HEK293 (cell line): ENCODE results near the gene SLC36A3.

Experiments used
- CTCF ChIA-PET: fragments of 350-600 bp; formaldehyde crosslinking; extraction: SDS; loops from one replicate; lab custom pipeline; 2021; ENCODE audit warnings: antibody characterized with exemption; lab: Yijun Ruan, JAX
- POLR2A ChIA-PET: fragments of 300-600 bp; formaldehyde crosslinking; extraction: SDS; loops from one replicate; lab custom pipeline; 2020; ENCODE audit warnings: antibody characterized with exemption, inconsistent platforms; lab: Yijun Ruan, JAX
- H3K27ac ChIP-seq: fragments of 200-500 bp; sonication (Bioruptor generic); 2 replicates; pipeline ENCODE4 v1.5.1; 2014; ENCODE audit warnings: low read depth, low read length, control low read depth, inconsistent platforms; ENCODE audit errors: extremely low read depth
- H3K36me3 ChIP-seq, 2 experiments: fragments of 200-500 bp in 1 of 2; sonication (Bioruptor generic) in 1 of 2; 1 replicate in 1 of 2; 2 replicates in 1 of 2; pipeline ENCODE4 v1.5.1; 2014 to 2017; ENCODE audit warnings: inconsistent platforms in 2 of 2, low read length in 2 of 2; ENCODE audit not compliant: control insufficient read depth in 2 of 2, insufficient read depth in 1 of 2
- H3K4me1 ChIP-seq: fragments of 200-500 bp; sonication (Bioruptor generic); 2 replicates; pipeline ENCODE4 v1.5.1; 2014; ENCODE audit warnings: mild to moderate bottlenecking, low read length, inconsistent platforms; ENCODE audit not compliant: control insufficient read depth, insufficient read depth
- H3K4me3 ChIP-seq: 2 replicates; pipeline ENCODE4 v1.5.1; 2011; ENCODE audit warnings: low read depth, mild to moderate bottlenecking, control low read depth, low read length, moderate library complexity
- H3K9me3 ChIP-seq: fragments of 200-500 bp; sonication (Bioruptor generic); 2 replicates; pipeline ENCODE4 v1.5.1; 2014; ENCODE audit warnings: low read depth, low read length, inconsistent platforms; ENCODE audit not compliant: control insufficient read depth, insufficient read depth
- ATF2 ChIP-seq: fragments of 450-650 bp; formaldehyde crosslinking; IDR thresholded peaks from 2 replicates; pipeline ENCODE4 v1.5.1; 2016; ENCODE audit warnings: missing biosample characterization, missing genetic modification characterization, low read depth
- BCL11A ChIP-seq: fragments of 450-650 bp; formaldehyde crosslinking; IDR thresholded peaks from 2 replicates; pipeline ENCODE4 v1.5.1; 2016; ENCODE audit warnings: low read depth, missing biosample characterization, missing genetic modification characterization
- GFI1B ChIP-seq: fragments of 450-650 bp; formaldehyde crosslinking; IDR thresholded peaks from 2 replicates; pipeline ENCODE4 v1.5.1; 2016; ENCODE audit warnings: missing biosample characterization, missing genetic modification characterization
- RBAK ChIP-seq: fragments of 450-650 bp; formaldehyde crosslinking; IDR thresholded peaks from 2 replicates; pipeline ENCODE4 v1.5.1; 2016; ENCODE audit warnings: missing biosample characterization, missing genetic modification characterization
- SCRT1 ChIP-seq: fragments of 450-650 bp; formaldehyde crosslinking; IDR thresholded peaks from 2 replicates; pipeline ENCODE4 v1.5.1; 2016; ENCODE audit warnings: missing biosample characterization, missing genetic modification characterization, borderline replicate concordance
- TSHZ1 ChIP-seq: fragments of 450-650 bp; formaldehyde crosslinking; IDR thresholded peaks from 2 replicates; pipeline ENCODE4 v1.5.1; 2016; ENCODE audit warnings: missing biosample characterization, missing genetic modification characterization, borderline replicate concordance
- ZBTB10 ChIP-seq: fragments of 450-650 bp; formaldehyde crosslinking; IDR thresholded peaks from 2 replicates; pipeline ENCODE4 v1.5.1; 2016; ENCODE audit warnings: missing biosample characterization, missing genetic modification characterization
- ZBTB11 ChIP-seq: fragments of 450-650 bp; formaldehyde crosslinking; conservative IDR thresholded peaks from 2 replicates; pipeline ENCODE4 v1.5.1; 2016; ENCODE audit warnings: low read depth, missing biosample characterization, missing genetic modification characterization
- ZBTB20 ChIP-seq: fragments of 450-650 bp; formaldehyde crosslinking; IDR thresholded peaks from 2 replicates; pipeline ENCODE4 v1.5.1; 2016; ENCODE audit warnings: missing biosample characterization, missing genetic modification characterization
- ZNF148 ChIP-seq: fragments of 450-650 bp; formaldehyde crosslinking; IDR thresholded peaks from 2 replicates; pipeline ENCODE4 v1.5.0; 2017; ENCODE audit warnings: missing biosample characterization, missing genetic modification characterization, borderline replicate concordance
- ZNF16 ChIP-seq: fragments of 450-650 bp; formaldehyde crosslinking; IDR thresholded peaks from 2 replicates; pipeline ENCODE4 v1.5.1; 2016; ENCODE audit warnings: low read depth, missing biosample characterization, missing genetic modification characterization
- ZNF174 ChIP-seq: fragments of 450-650 bp; formaldehyde crosslinking; IDR thresholded peaks from 2 replicates; pipeline ENCODE4 v1.5.0; 2017; ENCODE audit warnings: missing biosample characterization, mild to moderate bottlenecking, missing genetic modification characterization
- ZNF184 ChIP-seq: fragments of 450-650 bp; IDR thresholded peaks from 2 replicates; pipeline ENCODE4 v1.5.1; 2018; ENCODE audit warnings: missing biosample characterization, mild to moderate bottlenecking, missing genetic modification characterization
- ZNF398 ChIP-seq: fragments of 450-650 bp; formaldehyde crosslinking; IDR thresholded peaks from 2 replicates; pipeline ENCODE4 v1.5.1; 2017; ENCODE audit warnings: missing biosample characterization, missing genetic modification characterization
- ZNF529 ChIP-seq: fragments of 450-650 bp; formaldehyde crosslinking; IDR thresholded peaks from 2 replicates; pipeline ENCODE4 v1.5.1; 2017; ENCODE audit warnings: missing genetic modification characterization, missing biosample characterization; ENCODE audit not compliant: insufficient replicate concordance
- ZNF596 ChIP-seq: fragments of 450-650 bp; IDR thresholded peaks from 2 replicates; pipeline ENCODE4 v1.5.0; 2018; ENCODE audit warnings: missing biosample characterization, mild to moderate bottlenecking, missing genetic modification characterization, moderate library complexity
- ZNF785 ChIP-seq: fragments of 450-650 bp; formaldehyde crosslinking; IDR thresholded peaks from 2 replicates; pipeline ENCODE4 v1.5.1; 2016; ENCODE audit warnings: missing biosample characterization, missing genetic modification characterization

Gene SLC36A3

GRCh38 chr5:151326266-151326665, 22.7 kb upstream of the SLC36A3 start:
- H3K4me3 ChIP-seq, result no peak overlapping the region
- TF ChIP-seq ZNF184 (tag by site-specific recombination) (no peak), ZNF174 (tag by site-specific recombination) (no peak), SCRT1 (tag by site-specific recombination) (no peak), ZBTB10 (tag by site-specific recombination) (no peak), TSHZ1 (no peak), ZNF16 (tag by site-specific recombination) (no peak), RBAK (tag by site-specific recombination) (no peak), ZNF596 (tag by site-specific recombination) (no peak), ZBTB20 (tag by site-specific recombination) (no peak), ZNF529 (tag by site-specific recombination) (no peak), ZNF148 (tag by site-specific recombination) (no peak), ATF2 (tag by site-specific recombination) (no peak)
- H3K9me3 ChIP-seq, result no peaks in the 10 kb centered on the region
- no peaks in the 10 kb centered on the region for H3K36me3 ChIP-seq
- H3K27ac ChIP-seq, result no peak overlapping the region
- CTCF ChIA-PET, result interaction anchor here (0.6 to 1.1 kb wide), 2 partner anchors 10 to 29 kb away, joined by 3 to 5 read pairs; no protein-coding TSS in a partner anchor
- H3K4me1 ChIP-seq, result no peaks in the 10 kb centered on the region
- POLR2A ChIA-PET, result no interaction called here

GRCh38 chr5:151320481-151320880, 16.9 kb upstream of the SLC36A3 start:
- Histone ChIP-seq H3K36me3 (no peaks in the 10 kb centered on the region), H3K4me1 (no peaks in the 10 kb centered on the region), H3K27ac (no peak overlapping the region), H3K9me3 (no peaks in the 10 kb centered on the region), H3K4me3 (no peak overlapping the region)
- TF ChIP-seq ZNF785, result no peak
- TF ChIP-seq ZNF398 (tag by site-specific recombination), result no peak
- no peak for TF ChIP-seq GFI1B
- TF ChIP-seq BCL11A (tag by site-specific recombination), result no peak
- TF ChIP-seq ZBTB11 (tag by site-specific recombination), result no peak
- TF ChIP-seq SCRT1 (tag by site-specific recombination), result no peak
- ChIA-PET POLR2A (no interaction called here), CTCF (interaction anchor here (0.5 to 1.2 kb wide), 2 partner anchors 11 to 195 kb away, joined by 3 to 4 read pairs; no protein-coding TSS in a partner anchor)
